GM12878 (cell line): ENCODE data around the gene FGD6.

Source experiments
- CHD4 ChIP-seq: fragments of 200-600 bp; sonication (generic); IDR thresholded peaks from 2 replicates; pipeline ENCODE4 v1.6.1; 2016; ENCODE audit warnings: mild to moderate bottlenecking
- CREB1 ChIP-seq: IDR thresholded peaks from 2 replicates; pipeline ENCODE4 v1.6.1; 2012; ENCODE audit warnings: low read depth, mild to moderate bottlenecking, inconsistent platforms
- LARP7 ChIP-seq: fragments of 450-650 bp; IDR thresholded peaks from 2 replicates; pipeline ENCODE4 v1.6.1; 2017; ENCODE audit warnings: mild to moderate bottlenecking
- POLR2AphosphoS5 ChIP-seq: IDR thresholded peaks from 2 replicates; pipeline ENCODE4 v1.6.1; 2011; ENCODE audit warnings: mild to moderate bottlenecking, low read length, inconsistent platforms
- RAD21 ChIP-seq: IDR thresholded peaks from 2 replicates; pipeline ENCODE4 v1.6.1; 2011; ENCODE audit warnings: mild to moderate bottlenecking, low read depth, low read length, moderate library complexity; ENCODE audit not compliant: insufficient read depth
- SIX5 ChIP-seq: IDR thresholded peaks from 2 replicates; pipeline ENCODE4 v1.6.1; 2011; ENCODE audit warnings: mild to moderate bottlenecking, low read depth, low read length, moderate library complexity; ENCODE audit not compliant: severe bottlenecking
- SMAD5 ChIP-seq: IDR thresholded peaks from 2 replicates; pipeline ENCODE4 v1.6.1; 2016; ENCODE audit warnings: antibody characterized with exemption, low read depth
- TBL1XR1 ChIP-seq: IDR thresholded peaks from 2 replicates; pipeline ENCODE4 v1.6.1; 2012; ENCODE audit warnings: low read depth, low read length, improper control_type of control experiment
- TF ChIP-seq, protein P1 (sequence below), 3 experiments: IDR thresholded peaks in 2 of 3; conservative IDR thresholded peaks in 1 of 3; 2 replicates each; pipeline ENCODE4 v1.5.1; 2011; ENCODE audit warnings: low read depth in 3 of 3, low read length in 3 of 3, mild to moderate bottlenecking in 3 of 3, control low read depth in 2 of 3, moderate library complexity in 2 of 3, inconsistent platforms in 1 of 3, mixed read lengths in 1 of 3; ENCODE audit not compliant: control insufficient read depth in 2 of 3, insufficient read depth in 1 of 3; ENCODE audit errors: extremely low read depth in 1 of 3
- TF ChIP-seq, protein P2 (sequence below): IDR thresholded peaks from 2 replicates; pipeline ENCODE4 v1.6.1; 2011; ENCODE audit warnings: low read depth, mild to moderate bottlenecking, low read length, moderate library complexity, borderline replicate concordance; ENCODE audit errors: extremely low read depth
- TF ChIP-seq, protein P3 (sequence below): fragments of 450-650 bp; IDR thresholded peaks from 2 replicates; pipeline ENCODE4 v1.6.1; 2014; ENCODE audit warnings: mild to moderate bottlenecking

DNA sequence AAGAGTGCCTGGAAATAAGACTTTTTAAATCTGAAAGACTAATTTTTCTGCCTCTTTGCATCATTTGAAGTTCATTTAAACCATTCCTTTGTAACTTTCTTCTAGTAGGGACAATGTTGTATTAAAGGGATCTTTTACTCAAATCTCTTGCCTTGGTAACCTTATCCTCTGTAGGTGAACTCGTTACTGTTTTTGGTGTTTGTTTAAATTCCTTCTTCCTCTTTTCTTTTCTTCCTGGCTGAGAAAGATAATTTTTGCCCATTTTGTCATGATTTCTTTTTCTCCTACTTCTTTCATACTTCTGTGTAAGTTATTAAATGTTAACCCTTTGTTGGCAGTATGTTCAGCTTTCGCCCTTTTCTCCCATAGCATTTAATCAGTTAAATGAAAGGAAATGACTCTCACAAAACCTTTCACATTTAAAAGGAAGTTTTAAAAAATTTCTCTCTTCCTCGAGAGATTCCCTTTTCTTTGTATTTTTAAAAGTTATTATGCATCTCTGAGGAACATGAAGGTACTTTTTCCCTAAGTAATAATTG, 10.6 kb upstream of the FGD6 start:
- TF ChIP-seq TBL1XR1: no peak
- TF ChIP-seq RAD21: no peak
- no peak for TF ChIP-seq POLR2AphosphoS5
- TF ChIP-seq SIX5: no peak
- TF ChIP-seq CHD4: no peak
- TF ChIP-seq SMAD5: no peak
- TF ChIP-seq, protein P1, sequence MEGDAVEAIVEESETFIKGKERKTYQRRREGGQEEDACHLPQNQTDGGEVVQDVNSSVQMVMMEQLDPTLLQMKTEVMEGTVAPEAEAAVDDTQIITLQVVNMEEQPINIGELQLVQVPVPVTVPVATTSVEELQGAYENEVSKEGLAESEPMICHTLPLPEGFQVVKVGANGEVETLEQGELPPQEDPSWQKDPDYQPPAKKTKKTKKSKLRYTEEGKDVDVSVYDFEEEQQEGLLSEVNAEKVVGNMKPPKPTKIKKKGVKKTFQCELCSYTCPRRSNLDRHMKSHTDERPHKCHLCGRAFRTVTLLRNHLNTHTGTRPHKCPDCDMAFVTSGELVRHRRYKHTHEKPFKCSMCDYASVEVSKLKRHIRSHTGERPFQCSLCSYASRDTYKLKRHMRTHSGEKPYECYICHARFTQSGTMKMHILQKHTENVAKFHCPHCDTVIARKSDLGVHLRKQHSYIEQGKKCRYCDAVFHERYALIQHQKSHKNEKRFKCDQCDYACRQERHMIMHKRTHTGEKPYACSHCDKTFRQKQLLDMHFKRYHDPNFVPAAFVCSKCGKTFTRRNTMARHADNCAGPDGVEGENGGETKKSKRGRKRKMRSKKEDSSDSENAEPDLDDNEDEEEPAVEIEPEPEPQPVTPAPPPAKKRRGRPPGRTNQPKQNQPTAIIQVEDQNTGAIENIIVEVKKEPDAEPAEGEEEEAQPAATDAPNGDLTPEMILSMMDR (IDR thresholded peaks at IDR 0.05 in 2 of 3, conservative IDR thresholded peaks at IDR 0.05 in 1 of 3; ENCODE audit: control insufficient read depth in 2 of 3, extremely low read depth in 1 of 3, insufficient read depth in 1 of 3, low read depth in 3 of 3, low read length in 3 of 3): no peak
- TF ChIP-seq, protein P2, sequence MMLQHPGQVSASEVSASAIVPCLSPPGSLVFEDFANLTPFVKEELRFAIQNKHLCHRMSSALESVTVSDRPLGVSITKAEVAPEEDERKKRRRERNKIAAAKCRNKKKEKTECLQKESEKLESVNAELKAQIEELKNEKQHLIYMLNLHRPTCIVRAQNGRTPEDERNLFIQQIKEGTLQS: no peak
- no peak for TF ChIP-seq LARP7
- TF ChIP-seq CREB1: no peak
- TF ChIP-seq, protein P3, sequence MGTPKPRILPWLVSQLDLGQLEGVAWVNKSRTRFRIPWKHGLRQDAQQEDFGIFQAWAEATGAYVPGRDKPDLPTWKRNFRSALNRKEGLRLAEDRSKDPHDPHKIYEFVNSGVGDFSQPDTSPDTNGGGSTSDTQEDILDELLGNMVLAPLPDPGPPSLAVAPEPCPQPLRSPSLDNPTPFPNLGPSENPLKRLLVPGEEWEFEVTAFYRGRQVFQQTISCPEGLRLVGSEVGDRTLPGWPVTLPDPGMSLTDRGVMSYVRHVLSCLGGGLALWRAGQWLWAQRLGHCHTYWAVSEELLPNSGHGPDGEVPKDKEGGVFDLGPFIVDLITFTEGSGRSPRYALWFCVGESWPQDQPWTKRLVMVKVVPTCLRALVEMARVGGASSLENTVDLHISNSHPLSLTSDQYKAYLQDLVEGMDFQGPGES: no peak
